NCI-H1436 treated with DMSO at 0.1 percent for 48 hours (cell line): Measurements from ENCODE around the gene IGFBP2.

ENCODE experiments used
- DNase-seq: peaks from one replicate; lab custom pipeline; 2025; lab: John Stamatoyannopoulos, UW

Gene IGFBP2

DNA sequence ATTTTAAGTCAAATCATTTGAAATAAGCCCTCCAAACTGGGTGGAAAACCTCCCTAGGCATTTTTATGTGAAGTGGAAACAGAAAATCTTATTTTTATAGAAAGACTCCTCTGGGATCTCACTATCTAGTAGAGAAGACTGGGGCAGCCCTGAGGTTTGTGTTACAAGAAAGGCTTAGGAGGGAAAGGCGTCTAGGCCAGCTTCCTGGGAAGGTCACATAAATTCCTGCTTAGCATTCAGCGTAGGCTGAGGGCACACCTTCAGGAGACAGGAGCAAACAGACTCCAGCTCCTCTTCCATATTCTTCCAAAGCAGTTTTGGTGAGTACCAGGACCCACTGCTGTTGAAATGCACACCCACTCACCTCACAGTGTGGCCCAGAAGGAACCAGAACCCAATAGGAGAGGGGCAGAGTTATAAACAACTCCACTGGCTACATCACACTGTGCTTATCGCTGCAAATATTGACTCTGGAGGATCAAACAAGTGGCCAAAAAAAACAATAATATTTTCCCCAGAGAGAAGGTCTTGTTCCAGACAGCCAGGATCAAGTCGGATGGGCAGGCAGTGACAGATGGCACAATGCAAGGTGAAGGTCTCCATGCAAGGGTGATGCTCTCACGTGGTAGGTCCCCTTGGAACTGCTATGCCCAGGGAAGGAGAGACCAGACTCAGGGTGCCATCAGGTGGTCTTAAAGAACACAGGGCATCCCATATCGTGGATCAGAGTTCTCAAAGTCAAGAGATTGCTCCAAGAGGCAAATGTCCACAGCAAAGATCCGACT lies 17.7 kb upstream of the IGFBP2 start:
- DNase-seq, result no peak

GRCh38 chr2:216616083-216616678 lies 17.0 kb upstream of the IGFBP2 start:
- no peak for DNase-seq

- DNase-seq, result no peak
Observed at GRCh38 chr2:216617159-216617815, 15.9 kb upstream of the IGFBP2 start.

DNA sequence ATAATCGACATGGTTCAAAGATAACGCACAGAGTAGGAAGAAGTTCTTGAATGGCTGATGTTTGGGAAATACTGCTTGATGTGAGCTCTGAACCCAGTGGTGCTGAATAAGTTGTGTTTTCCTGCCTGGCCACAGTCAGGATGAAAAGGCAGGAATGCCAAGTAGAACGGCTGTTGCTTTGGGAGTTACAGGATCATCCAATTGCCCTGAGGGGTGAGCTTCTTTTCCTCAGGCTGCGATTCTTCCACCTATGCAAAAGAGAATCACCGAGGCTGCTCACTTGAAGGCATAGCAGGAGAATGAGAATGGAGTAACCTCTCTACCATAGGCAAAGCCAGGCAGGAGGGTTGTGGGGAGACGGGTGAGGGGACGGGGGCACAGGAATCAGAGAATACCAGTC lies 14.4 kb upstream of the IGFBP2 start:
- DNase-seq, result no peak

DNA sequence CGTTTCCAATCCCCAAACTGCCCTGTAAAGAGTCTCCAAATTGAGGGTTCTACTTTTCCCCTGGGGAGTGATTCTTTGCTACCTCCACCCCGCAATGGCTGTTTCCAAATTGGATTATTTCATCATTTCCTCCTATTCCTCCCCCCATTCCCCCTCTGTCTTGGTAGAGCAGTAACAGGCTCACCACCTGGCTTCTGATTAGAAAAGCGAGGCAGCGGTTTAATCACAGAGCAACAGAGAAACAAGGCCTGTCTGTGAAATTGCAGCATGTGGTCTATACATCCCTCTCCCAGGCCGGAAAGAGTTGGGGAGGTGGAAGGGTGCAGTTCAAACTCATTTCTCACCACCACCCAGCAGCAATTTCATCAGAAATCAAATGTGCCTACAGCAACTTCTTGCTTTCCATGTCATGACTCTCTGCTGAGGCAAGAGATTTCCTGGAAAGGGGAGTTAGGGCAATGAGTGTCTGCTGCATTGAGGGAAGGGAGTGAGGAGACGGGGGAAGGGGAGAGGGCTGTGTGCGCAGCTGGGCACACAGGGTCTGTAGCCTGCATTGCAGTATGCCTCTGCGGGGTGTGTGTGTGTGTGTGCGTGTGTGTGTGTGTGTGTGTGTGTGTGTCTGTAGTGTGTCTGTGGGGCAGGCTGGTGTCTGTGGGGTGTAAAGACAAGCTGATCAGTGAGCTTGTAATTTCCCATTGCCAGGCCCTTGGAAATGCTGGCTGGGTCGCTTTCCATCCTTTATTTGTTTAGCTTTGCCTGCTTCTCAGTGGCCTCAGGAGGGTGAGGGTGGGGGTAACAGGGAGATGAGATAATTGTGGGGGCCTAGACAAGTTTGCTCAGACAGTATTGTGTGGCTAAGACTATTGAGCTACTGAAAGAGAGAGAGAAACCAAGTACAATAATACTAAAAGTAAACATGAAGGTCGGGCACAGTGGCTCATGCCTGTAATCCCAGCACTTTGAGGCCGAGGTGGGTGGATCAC lies 13.5 kb upstream of the IGFBP2 start:
- peak; percentile 84 for DNase-seq

DNA sequence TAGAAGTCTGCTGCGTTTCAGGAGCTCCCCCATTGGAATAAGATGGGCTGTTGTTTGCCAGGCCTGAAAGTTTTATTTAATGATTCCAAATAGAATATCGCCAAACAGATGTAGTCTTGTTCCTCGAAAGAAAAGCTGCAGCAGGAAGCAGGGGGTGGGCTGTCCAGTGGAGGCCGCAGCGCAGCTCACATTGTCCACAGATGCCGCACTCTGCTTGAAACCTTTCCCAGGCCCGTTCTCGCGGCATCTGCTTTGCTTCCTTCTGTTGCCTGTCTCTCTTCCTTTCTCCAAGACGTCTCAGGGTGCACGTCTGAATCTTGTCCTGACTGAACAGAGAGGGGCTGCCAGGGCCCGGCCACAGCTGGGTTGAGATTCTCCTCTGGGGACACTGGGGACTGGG lies 12.4 kb upstream of the IGFBP2 start:
- DNase-seq, result no peak

DNA sequence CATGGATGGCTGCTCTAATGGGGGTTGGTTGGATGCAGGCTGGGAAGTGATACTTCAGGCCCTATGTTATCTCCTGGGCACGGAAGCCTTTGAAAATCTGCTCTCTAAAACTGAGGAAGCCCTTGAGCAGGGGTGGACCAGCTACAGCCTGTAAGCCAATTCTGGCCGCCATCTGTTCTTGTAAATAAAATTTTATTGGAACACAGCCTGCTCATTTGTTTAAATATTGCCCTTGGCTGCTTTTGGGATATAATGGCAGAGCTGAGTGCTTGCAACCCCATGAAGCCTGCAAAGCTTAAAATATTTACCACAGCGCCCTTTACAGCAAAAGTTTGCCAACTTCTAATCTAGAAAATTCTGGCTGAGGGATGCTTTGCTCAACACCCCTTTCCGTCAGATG lies 11.9 kb upstream of the IGFBP2 start:
- peak; percentile 15 for DNase-seq

DNA sequence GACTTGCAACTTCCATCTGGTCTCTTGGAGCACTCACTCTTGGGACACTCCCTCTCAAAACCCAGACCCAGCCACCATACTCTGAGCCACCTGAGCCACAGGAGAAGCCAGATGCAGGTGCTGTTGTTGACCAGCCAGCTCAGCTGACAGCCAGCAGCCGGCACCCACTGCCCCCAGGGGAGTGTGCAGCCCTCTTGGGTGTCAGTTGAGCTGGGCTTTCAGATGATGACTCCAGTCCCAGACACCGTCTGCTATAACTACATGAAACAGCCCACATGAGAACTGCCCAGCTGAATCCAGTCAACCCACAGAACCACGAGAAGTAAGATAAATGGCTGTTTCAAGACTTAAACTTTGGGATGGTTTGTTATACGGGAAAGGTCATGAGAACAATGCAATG lies 10.7 kb upstream of the IGFBP2 start:
- peak; percentile 53 for DNase-seq

DNA sequence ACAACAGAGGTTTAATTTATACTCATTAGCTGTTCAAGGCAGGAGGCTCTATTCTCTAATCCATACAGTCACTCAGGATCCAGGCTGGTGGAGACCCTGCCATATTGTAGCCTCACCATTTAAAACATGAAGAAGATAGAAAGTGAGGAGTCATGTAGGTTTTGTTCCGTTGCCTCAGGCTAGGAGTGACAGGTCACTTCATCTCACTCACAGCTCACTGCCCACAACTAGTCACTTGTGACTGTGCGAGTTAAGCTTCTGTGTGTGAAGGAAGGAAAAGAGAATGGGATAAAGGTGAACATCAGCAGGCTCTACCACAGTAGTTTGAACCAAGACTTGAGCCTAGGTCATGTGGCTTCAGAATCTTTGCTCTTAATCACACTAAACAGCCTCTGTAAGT lies 9.0 kb upstream of the IGFBP2 start:
- no peak for DNase-seq

DNA sequence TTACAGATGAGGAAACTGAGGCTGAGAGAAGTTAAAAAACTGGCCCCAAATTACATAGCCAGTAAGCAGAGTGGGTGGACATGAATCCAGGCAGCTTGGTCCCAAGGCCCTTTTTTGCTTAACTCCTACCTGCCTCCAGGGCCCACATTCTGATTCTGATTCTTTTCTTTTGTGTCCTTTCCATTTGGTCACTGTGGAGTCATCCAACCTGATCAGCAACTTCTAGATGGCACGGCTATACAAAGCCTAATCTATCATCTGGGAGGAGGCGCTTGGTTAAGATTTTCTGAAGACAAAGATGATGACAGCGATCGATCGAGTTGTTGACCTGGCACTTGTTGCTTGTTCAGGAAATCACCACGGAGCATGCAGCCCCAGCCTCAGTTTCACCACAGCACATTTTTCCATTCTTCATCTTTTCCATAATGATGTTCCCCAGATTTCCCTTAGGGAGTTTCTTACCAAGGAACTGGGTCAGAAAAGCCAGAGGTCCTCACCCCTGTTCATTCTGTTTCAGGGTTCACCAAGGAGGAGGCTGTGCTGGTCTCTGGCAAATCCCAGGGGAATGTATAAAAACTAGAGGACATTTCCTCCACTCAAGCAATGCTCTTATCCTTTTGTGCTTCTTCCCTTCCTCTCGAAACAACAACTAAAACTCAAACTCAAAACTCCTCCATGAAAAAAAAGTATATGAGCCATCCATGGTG lies 6.9 kb upstream of the IGFBP2 start:
- no peak for DNase-seq

DNA sequence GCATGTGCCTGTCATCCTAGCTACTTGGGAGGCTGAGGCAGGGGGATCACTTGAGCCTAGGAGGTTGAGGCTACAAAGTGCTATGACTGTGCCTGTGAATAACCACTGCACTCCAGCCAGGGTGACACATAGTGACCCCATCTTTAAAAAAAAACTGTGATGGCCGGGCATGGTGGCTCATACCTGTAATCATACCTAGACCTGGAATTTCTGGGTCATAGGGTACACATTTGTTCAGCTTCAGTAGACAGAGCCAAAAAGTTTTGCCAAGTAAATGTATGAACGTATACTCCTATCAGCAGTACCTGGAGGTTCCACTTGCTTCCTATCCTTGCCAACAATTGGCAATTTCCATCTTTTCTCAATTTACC lies 6.4 kb upstream of the IGFBP2 start:
- no peak for DNase-seq

GRCh38 chr2:216629784-216630183 lies 3.4 kb upstream of the IGFBP2 start:
- no peak for DNase-seq

DNA sequence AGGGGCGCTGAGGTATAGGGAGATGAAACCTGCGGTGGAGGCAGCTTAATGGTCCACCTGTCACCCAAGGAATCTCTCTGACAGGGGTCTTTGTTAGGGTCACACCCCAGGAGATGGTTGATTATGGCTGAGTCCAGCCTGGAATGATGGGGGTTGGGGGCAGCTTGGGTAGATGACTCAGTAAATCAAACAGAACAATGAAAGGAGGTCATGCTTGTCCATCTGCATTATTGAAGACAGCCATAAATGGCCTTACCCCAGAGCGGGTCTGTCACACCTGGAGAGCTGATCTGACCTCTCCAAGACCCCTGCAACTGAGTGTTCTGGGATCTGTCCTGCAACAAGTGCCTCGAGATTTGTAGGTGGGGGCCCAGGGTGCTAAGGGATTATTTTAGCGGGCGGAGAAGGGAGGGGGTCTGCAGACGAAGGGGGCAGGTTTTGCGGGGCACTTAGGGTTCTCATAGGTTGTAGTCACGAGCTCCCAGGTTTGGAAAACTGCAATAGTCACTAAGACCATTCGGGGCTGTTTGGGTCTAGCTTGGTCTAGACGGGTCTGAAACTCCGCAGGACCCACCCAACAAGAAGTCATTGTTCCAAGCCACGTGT lies 771 bp upstream of the IGFBP2 start:
- DNase-seq, result no peak

DNA sequence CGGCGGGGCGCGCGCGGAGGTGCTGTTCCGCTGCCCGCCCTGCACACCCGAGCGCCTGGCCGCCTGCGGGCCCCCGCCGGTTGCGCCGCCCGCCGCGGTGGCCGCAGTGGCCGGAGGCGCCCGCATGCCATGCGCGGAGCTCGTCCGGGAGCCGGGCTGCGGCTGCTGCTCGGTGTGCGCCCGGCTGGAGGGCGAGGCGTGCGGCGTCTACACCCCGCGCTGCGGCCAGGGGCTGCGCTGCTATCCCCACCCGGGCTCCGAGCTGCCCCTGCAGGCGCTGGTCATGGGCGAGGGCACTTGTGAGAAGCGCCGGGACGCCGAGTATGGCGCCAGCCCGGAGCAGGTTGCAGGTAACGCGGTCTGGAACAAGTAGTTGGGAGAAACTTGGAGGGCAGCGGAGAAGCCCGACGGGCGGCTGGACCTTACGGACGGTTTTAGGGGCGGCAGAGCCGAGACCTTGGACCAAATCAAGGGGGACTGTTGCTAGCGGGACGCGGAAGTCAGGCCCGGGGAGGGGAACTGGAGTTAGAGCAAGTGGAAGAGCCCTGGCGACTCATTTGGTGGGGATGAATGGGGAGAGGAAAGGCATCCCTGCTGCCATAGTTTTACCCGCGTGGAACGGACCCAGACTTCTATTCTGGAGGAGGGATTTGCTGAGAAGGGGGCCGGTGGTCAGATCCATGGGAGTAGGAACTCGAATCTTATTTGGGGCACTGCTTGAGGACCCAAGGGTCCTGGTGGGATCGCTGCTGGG lies 573 bp downstream of the IGFBP2 start:
- no peak for DNase-seq

DNA sequence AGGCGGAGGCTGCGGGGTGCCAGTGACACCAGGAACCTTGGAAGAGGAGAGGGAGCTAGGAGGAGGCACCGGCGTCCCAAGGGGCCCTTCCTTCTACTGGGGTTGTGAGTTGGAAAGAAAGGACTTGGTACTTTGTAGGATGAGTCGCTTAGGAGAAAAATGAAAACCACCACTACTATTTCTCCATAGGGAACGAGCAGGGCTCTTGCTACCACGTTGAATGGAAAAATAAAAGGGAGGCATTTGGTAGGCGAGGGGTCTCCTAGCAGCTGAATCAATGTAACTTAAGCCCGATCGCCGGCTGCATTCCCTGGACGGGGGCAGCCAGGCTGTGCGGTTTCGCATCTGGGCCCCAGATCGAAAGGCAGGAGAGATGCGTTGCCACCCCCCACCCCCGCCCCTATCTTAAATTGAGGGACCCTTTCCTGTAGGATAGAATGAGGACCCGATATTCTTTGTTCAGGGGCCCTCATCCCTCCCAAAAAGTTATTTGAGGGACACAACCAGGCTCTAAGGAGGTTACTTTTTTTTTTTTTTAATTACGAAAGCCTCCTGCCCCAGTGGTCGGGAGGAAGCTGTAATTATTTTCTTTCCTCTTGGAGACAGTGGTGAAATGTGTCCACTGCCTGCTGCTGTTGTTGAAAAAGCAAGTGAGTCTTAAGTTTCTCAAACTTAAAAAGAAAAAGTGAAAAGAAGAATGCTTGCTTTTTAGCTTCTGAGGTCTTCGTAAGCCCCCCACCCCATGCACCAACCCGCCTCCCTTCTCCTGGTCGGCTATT lies 1.3 kb downstream of the IGFBP2 start:
- no peak for DNase-seq

DNA sequence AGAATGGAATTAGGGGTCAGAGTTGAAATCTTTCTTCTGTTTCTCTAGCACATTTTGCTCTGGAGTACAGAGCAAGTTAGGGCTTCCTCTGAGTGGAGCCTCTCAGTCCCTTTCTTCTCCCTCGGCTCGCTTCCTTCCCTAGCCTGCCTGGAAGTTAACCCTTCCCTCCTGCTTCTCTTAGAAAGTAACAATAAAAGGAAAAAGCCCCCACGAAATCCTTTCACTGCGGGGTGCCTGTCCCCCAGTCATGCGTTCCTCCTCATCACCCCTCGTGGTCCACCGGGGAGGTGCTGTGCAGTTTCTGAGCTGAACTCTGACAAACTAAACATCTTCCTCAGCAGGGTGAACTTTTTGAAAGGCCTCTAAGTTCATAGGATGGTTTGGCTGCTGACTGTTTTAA lies 2.0 kb downstream of the IGFBP2 start:
- no peak for DNase-seq

DNA sequence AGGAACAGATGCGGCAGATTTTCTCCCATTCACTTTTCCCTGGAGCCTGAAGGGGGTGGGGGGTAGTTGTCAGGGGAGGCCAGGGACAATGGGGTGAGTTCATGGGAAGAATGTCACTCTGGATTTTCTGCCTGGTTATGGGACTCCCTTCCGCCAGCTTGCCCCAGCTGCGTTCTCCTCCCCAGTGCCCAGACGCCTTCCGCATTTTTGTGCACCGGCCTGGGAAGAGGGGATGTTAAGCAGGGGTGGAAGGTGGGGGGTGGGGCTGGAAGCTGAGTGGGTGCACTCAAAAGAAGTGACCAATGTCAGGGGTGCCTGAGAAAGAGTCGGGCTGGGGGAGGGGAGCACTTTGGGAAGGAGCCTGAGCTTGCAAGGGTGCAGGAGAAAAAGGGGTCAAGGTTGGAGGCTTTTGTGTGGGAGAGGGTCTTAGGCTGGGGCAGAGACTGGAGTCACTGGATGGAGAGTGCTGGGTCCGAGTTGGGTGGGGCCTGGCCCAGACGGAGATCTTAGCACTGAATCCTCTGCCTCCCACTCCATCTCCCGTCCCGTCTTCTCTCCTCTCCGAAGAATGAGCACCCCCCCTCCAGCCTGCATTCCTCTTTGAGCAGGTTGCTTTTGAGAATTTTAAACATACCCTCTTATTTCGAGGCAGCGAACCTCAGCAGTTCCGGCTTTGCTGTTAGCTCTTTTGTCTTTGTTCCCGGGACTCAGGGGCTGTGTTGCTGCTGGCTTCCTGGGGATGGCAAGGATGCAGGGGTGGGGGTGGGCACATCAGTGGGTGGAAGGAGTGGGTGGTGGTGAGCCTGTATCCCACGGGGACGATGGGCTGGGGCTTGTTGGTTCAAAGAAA lies 2.7 kb downstream of the IGFBP2 start:
- no peak for DNase-seq

DNA sequence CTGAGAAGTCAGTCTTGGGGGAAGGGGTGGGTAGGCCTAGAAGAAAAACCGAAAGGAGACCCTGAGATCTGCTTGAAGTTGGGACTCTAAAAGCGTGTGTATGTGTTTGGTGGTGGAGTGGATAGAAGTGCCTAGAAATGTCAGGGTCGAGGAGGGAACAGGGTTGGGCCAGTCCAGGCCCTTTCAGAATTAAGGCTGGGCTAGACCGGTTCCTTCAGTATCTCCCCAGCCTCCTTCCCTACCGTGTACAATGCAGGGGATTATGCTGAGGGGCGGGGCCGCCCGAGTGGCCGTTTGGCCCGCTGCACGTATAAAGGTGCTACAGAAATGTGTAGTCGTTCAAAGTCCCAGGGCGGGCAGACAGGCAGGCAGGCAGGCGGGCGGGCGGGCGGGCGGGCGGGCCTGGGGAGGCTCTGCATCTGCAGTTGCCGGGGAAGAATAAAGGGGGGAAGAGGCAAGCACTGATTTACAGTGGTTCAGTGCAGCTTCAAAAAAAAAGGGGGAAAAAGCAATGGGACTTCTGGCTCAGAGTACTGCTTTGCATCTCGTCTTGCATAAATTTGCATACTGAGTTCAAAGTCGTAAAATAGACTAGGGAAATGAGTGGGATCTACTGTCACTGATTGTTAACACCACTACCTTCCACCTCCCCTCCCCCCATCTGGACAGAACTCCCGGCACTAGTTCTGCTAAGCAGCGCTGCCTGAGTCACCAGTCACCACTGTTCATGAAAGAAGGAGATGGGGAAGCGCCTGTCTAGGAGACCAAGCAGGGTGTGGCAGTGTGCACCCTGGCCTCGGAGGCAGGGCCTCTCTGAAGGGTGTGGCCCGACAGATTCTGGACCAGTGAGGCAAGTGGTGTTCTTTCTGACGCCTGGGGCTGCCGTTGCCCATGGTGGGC lies 3.6 kb downstream of the IGFBP2 start:
- DNase-seq, result no peak
